Measurements from ENCODE around the gene GKAP1. TPM values are rescaled to one million over a fixed set of nuclear protein-coding genes. Genes with fewer than 3 reads are reported as not detected.
"Not testable (repeated sequence)": the region's sequence is repeated elsewhere in the genome, so short reads cannot be mapped to it uniquely, and the experiment has no call there.

Gene GKAP1
- total RNA-seq, 3 donors from 2014 or later: 13.3 to 17.3 (median 13.4) TPM

DNA sequence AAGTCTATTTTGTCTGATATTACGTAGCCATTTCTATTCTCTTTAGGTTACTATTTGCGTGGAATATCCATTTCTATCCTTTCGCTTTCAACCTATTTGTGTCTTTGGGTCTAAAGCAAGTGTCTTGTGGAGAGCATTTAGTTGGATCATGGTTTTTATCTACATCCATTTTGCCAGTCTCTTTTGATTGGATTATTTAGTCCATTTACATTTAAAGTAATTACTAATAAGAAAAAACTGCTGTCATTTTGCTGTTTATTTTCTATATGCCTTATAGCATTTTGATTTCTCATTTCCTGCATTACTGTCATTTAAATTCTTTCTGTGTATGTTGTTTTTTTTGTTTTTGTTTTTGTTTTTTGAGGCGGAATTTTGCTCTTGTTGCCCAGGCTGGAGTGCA is 83.8 kb downstream of the GKAP1 start:
- no peaks in the 10 kb centered on the region for H3K27me3 ChIP-seq
- DNase-seq (ENCODE audit: low spot score in 2 of 2): no peak
- no peaks in the 10 kb centered on the region for H3K36me3 ChIP-seq
- H3K4me3 ChIP-seq: no peak overlapping the region
- H3K9me3 ChIP-seq: peaks cover 0 to 16% of the 10 kb centered on the region in 2 donors
- no peak overlapping the region for H3K27ac ChIP-seq
- TF ChIP-seq POLR2AphosphoS5 (IDR thresholded peaks at IDR 0.05): no peak
- no peak for TF ChIP-seq POLR2A (IDR thresholded peaks at IDR 0.05)
- TF ChIP-seq, protein P1, sequence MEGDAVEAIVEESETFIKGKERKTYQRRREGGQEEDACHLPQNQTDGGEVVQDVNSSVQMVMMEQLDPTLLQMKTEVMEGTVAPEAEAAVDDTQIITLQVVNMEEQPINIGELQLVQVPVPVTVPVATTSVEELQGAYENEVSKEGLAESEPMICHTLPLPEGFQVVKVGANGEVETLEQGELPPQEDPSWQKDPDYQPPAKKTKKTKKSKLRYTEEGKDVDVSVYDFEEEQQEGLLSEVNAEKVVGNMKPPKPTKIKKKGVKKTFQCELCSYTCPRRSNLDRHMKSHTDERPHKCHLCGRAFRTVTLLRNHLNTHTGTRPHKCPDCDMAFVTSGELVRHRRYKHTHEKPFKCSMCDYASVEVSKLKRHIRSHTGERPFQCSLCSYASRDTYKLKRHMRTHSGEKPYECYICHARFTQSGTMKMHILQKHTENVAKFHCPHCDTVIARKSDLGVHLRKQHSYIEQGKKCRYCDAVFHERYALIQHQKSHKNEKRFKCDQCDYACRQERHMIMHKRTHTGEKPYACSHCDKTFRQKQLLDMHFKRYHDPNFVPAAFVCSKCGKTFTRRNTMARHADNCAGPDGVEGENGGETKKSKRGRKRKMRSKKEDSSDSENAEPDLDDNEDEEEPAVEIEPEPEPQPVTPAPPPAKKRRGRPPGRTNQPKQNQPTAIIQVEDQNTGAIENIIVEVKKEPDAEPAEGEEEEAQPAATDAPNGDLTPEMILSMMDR (IDR thresholded peaks at IDR 0.05): no peak
- no peaks in the 10 kb centered on the region for H3K4me1 ChIP-seq
- intact Hi-C loops (cut with DNase I; ENCODE audit: low total_unique reads): no loop called here

DNA sequence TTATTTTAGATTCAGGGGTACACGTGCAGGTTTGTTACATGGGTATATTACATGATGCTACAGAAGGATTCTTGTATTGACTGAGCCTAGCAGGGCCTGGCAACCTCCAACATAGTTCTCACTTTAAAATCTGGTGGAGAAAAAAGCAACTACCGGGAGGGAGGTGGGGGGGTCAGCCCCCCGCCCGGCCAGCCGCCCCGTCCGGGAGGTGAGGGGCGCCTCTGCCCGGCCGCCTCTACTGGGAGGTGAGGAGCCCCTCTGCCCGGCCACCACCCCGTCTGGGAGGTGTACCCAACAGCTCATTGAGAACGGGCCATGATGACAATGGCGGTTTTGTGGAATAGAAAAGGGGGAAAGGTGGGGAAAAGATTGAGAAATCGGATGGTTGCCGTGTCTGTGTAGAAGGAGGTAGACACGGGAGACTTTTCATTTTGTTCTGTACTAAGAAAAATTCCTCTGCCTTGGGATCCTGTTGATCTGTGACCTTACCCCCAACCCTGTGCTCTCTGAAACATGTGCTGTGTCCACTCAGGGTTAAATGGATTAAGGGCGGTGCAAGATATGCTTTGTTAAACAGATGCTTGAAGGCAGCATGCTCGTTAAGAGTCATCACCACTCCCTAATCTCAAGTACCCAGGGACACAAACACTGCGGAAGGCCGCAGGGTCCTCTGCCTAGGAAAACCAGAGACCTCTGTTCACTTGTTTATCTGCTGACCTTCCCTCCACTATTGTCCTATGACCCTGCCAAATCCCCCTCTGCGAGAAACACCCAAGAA is 88.8 kb downstream of the GKAP1 start:
- H3K27ac ChIP-seq; H3K27me3 ChIP-seq; H3K4me1 ChIP-seq; intact Hi-C loops (cut with DNase I; ENCODE audit: low total_unique reads); H3K9me3 ChIP-seq; H3K4me3 ChIP-seq; H3K36me3 ChIP-seq; DNase-seq (ENCODE audit: low spot score in 2 of 2): not testable (repeated sequence)

DNA sequence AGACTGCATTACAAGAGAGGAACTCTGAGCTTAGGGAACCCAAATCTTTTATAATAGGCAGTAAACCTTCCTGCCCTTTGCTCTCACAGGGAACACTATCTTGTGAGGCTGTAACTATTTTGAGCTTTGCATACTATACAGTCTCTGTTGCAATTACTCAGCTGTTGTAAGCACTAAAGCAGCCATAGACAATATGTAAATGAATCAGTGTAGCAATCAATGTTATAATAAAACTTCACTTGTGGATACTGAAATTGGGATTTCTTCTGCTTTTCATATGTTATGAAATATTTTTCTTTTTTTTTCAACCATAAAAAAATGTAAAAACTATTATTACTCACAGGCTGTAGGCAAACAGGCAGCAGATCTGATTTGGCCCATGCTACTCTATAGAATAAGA is 93.1 kb downstream of the GKAP1 start:
- Histone ChIP-seq H3K9me3 (no peaks in the 10 kb centered on the region), H3K36me3 (no peaks in the 10 kb centered on the region), H3K4me3 (no peak overlapping the region), H3K4me1 (no peaks in the 10 kb centered on the region), H3K27me3 (no peaks in the 10 kb centered on the region), H3K27ac (no peak overlapping the region)
- no peak for DNase-seq (ENCODE audit: low spot score in 2 of 2)
- intact Hi-C loops (cut with DNase I; ENCODE audit: low total_unique reads): no loop called here
- TF ChIP-seq POLR2A (IDR thresholded peaks at IDR 0.05): no peak
- no peak for TF ChIP-seq POLR2AphosphoS5 (IDR thresholded peaks at IDR 0.05)
- TF ChIP-seq, protein P1 (IDR thresholded peaks at IDR 0.05): no peak

DNA sequence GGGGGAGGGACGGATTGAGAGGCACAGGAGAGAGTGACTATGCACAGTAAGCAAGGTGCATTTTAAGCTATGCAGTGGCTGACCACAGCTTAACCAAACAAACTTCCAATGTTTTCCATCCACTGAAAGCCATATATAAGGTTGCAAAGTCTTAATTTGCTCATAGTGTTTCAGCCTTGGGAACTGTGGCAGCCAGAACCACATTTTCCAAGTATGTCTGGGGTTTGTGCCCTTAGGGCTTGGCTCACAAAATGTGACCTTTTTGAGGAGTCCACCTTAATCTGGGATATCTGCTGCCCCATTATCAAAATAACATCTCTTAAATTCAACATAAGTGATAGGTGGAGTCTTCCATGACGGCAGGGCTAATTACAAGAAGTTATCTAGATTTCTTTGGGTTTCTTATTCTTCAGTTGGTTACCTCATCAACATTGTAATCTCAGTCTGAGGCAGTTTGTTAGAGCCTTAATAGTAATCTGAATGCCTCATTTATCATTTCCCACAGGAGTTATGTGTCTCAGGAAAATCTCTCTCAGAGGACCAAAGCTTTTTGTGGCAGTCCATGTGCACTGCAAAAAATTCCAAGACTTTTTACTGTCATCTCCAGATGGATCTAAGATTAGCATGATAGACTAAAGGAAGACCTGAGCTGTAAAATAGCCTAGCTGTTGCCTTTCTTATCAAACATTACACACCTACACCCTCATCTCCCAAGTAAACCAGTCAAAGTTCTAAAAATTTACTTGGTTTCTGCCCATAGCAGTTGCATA is 94.7 kb downstream of the GKAP1 start:
- H3K27ac ChIP-seq: no peak overlapping the region

DNA sequence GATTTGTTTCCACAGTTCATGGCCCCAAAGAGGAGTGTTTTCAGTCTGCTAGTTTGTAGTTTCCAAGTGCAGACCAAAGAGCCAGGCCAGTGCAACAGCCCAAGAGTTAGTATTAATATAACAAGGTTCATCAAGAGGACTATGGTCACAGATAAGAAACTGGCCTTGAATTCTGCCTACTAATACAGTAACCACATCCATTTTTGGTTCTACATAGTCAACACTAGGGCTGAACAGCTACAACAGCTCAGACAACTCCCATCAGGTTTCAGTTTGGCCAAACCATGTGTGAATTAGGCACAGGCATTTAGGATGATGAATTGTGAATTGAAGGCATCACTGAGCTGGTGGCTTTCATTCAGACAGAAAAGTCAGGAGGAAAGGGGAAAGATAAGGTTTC is 96.1 kb downstream of the GKAP1 start:
- no peak overlapping the region for H3K27ac ChIP-seq
- no peaks in the 10 kb centered on the region for H3K27me3 ChIP-seq
- H3K9me3 ChIP-seq: no peaks in the 10 kb centered on the region
- intact Hi-C loops (cut with DNase I; ENCODE audit: low total_unique reads): no loop called here
- no peaks in the 10 kb centered on the region for H3K36me3 ChIP-seq
- no peaks in the 10 kb centered on the region for H3K4me1 ChIP-seq
- no peak overlapping the region for H3K4me3 ChIP-seq
- no peak for DNase-seq (ENCODE audit: low spot score in 2 of 2)
- TF ChIP-seq, protein P1 (IDR thresholded peaks at IDR 0.05): no peak
- TF ChIP-seq POLR2AphosphoS5 (IDR thresholded peaks at IDR 0.05): no peak

More for the DNA sequence above, 94.7 kb downstream of the GKAP1 start:
- H3K4me3 ChIP-seq: no peak overlapping the region
- intact Hi-C loops (cut with DNase I; ENCODE audit: low total_unique reads): no loop called here
- TF ChIP-seq, protein P1 (IDR thresholded peaks at IDR 0.05): no peak
- TF ChIP-seq POLR2A (IDR thresholded peaks at IDR 0.05): no peak
- no peaks in the 10 kb centered on the region for H3K4me1 ChIP-seq
- H3K27me3 ChIP-seq: no peaks in the 10 kb centered on the region
- H3K9me3 ChIP-seq: no peaks in the 10 kb centered on the region
- H3K36me3 ChIP-seq: no peaks in the 10 kb centered on the region
- no peak for DNase-seq (ENCODE audit: low spot score in 2 of 2)
